NCI-H2227 (cell line): ENCODE measurements around the gene ACAP3.

Experiments
- DNase-seq: peaks from one replicate; lab custom pipeline; 2025; ENCODE audit not compliant: unreplicated experiment; lab: John Stamatoyannopoulos, UW

ACAP3 gene

DNA sequence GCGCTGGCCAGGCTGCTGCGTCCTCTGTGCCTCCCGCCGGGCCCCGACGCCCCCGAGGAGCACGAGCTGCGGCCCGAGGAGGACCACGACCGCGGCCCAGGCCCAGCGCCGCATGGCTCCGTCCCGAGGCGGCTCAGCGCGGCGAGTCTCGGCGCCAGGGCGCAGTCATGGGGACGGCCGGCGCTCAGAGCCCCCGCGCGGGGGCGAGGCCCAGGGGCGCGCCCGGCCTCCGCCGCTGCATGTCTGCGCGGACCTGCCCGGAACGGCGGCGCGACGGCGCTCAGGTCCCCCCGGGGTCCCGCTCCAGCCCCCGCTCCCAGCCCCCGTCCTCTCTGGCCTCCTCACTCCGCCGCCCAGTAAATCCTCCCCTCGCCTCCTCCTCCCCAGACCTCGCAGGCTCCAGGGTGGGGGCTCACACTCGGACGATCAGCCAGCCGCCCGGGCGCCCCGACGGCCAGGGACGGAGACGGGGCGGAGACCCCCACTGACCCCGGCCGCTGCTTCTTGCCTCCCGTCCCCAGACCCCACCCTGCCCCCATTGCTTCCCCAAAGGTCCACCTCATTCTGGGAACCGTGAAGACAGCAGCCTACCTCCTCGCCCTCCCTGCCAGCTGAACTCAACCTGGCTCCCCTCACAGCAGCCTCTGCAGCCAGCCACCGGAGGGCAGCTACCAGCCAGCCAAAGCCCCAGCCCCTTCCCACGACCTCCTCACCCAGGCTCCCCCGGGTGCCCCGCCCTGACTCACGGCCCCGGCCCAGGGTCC, 61.0 kb downstream of the ACAP3 start, which contains the start of gene C1QTNF12:
TSS of gene C1QTNF12 (minus strand) at position 146 of the 764 bp plus-strand sequence. CDS start at position 114, 32 bp downstream.
- DNase-seq = no peak

GRCh38 chr1:1245817-1246576, 61.7 kb downstream of the ACAP3 start:
- DNase-seq = no peak

DNA sequence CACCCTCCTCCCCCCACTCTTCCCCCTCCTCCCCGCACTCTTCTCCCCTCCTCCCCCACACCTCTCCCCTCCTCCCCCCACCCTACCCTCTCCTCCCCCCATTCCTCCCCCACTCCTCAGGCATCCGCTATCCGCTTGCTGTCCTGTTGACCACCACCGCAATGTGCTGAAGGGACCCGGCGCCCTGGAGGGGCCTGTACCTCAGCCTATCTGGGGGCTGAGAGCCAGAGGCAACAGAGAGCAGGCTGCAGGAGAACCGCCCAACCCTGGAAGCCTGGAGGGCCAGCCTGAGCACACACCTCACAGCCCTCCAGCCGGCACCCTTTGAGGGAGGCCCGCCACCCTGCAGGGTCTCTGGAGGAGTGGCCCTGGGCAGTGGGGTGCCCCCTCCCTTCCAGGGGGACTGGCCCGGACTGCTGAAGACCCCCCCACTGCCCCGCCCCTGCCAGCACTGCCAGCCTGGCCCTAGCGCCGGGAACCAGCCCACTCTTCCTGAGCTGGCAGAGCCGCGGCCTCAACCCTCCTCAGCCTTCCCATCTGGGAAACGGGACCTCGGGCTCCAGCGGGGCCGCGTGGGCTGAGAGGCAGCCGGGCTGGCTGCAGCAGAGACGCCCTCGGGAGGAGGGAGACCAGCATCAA, 62.4 kb downstream of the ACAP3 start:
- DNase-seq = no peak

- DNase-seq = no peak
Measured at GRCh38 chr1:1244192-1244811, 63.4 kb downstream of the ACAP3 start.

DNA sequence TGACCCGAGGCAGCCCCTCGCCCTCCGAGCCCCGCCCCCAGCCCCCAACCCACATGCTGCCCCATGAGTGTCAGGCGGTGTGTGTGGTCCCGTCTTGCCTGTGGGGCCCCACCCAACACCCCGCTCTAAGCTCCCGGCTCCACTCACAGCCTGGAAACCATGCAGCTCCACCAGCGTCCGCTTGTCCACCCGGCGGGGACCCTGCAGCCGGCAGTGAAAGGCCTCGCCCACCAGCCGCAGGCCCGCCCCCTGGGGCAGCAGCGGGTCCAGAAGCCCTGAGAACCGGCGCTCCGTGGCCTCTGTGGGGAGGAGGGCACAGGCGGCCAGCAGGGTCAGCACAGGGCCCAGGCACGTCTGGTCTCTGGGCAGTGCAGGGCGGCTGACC, 63.9 kb downstream of the ACAP3 start:
- DNase-seq = no peak

DNA sequence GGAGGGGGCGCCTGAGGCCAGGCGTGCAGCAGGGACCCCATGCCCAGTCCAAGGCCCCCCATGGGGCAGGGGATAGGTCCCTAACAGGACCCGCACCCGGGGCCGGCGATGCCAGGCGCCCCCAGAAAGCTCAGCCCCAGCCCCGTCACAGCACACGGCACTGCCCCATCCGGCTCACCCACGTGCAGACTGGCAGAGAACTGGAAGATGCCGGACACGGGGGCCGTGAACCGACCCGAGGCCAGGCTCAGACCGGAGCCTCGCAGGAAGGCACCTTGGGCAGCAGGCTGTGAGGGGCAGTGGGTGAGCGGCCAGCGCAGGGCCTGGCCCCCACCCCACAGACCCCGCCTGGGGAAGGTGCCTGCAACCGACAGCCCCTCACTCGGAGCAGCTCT, 64.5 kb downstream of the ACAP3 start:
- DNase-seq = no peak

DNA sequence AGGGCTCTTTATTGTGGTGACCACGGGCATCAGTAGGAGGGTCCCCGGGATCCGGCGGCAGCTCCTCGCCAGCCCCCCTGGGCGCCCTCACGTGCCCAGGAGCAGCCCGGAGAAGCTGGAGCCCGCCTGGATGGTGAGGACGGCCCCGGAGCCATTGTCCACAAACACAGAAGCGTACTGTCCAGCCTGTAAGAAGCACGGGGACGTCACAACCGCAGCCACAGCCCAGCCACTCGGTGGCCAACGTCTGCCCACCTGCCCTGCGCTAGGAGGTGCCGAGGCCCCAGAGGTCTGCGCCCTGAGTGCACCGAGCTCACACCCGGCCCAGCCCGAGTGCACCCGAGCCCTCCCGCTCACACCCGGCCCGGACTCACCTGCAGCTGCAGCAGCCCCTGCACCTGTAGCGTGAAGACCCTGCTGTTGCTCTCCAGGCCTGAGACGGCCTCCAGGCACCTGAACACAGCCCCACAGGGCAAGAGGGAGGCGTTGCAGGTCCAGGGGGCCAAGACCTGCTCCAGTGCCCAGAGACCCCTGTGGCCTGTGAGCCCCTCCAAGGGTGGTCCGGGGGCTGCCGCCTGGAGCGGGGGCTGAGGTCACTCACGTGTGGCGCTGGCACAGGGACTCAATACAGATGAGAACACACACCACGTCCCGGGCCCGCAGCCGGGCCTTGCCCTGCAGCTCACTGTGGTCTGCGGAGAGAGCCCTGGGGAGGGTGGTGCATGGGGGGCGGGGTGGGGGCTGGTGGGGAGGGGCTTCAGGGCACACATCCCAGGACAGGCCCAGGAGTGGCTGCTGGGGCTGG, 65.1 kb downstream of the ACAP3 start:
- no peak for DNase-seq
